ENCODE results near the gene G3BP2.

- TF ChIP-seq CTCF (IDR thresholded peaks at IDR 0.05): no peak
- TF ChIP-seq POLR2A (IDR thresholded peaks at IDR 0.05): no peak
These were observed 18.3 kb downstream of the G3BP2 start for GRCh38 chr4:75654905-75655304.

Measured in heart left ventricle (tissue), 13 donors.